K562 (cell line): ENCODE data around the gene SRP54. TPM values are rescaled to one million over a fixed set of nuclear protein-coding genes. Genes with fewer than 3 reads are reported as not detected.

ENCODE experiments used
- CBX3 ChIP-seq, 2 experiments: IDR thresholded peaks; 1 replicate in 1 of 2; 2 replicates in 1 of 2; pipeline ENCODE4 v1.6.1; 2012; ENCODE audit warnings: inconsistent platforms in 2 of 2, low read length in 2 of 2, borderline replicate concordance in 1 of 2, control low read depth in 1 of 2
- DDX20 ChIP-seq: fragments of 450-650 bp; IDR thresholded peaks from 2 replicates; pipeline ENCODE4 v1.6.1; 2016; ENCODE audit warnings: missing genetic modification characterization, low read depth, mild to moderate bottlenecking, missing compliant biosample characterization, moderate library complexity
- FOS ChIP-seq: IDR thresholded peaks from 3 replicates; pipeline ENCODE4 v1.6.1; 2011; ENCODE audit not compliant: insufficient read length; ENCODE audit errors: extremely low read depth
- GTF2E2 ChIP-seq: fragments of 200-800 bp; sonication (Bioruptor generic); IDR thresholded peaks from 2 replicates; pipeline ENCODE4 v1.6.1; 2016; ENCODE audit warnings: missing genetic modification characterization, missing compliant biosample characterization
- HMG20A ChIP-seq: fragments of 450-650 bp; formaldehyde crosslinking; conservative IDR thresholded peaks from 2 replicates; pipeline ENCODE4 v1.4.0; 2020; ENCODE audit warnings: mild to moderate bottlenecking, mixed read lengths
- HOXB6 ChIP-seq: fragments of 250-450 bp; sonication (Bioruptor Pico); IDR thresholded peaks from 2 replicates; pipeline ENCODE4 v1.5.1; 2022; ENCODE audit warnings: mild to moderate bottlenecking, borderline replicate concordance
- IFI16 ChIP-seq: fragments of 250-450 bp; sonication (Bioruptor Pico); IDR thresholded peaks from 2 replicates; pipeline ENCODE4 v2.1.2; 2022; ENCODE audit warnings: mild to moderate bottlenecking, inconsistent platforms
- KHSRP ChIP-seq: fragments of 450-650 bp; IDR thresholded peaks from 2 replicates; pipeline ENCODE4 v1.6.1; 2017
- KLF13 ChIP-seq: fragments of 450-650 bp; IDR thresholded peaks from 2 replicates; pipeline ENCODE4 v1.6.1; 2016; ENCODE audit warnings: missing genetic modification characterization, low read depth, mild to moderate bottlenecking, missing compliant biosample characterization, moderate library complexity, borderline replicate concordance
- MAFK ChIP-seq: IDR thresholded peaks from 2 replicates; pipeline ENCODE4 v1.6.1; 2011; ENCODE audit warnings: low read length, improper control_type of control experiment
- MCM3 ChIP-seq: fragments of 450-650 bp; IDR thresholded peaks from 2 replicates; pipeline ENCODE4 v1.6.1; 2016
- MTA2 ChIP-seq: fragments of 450-650 bp; IDR thresholded peaks from 2 replicates; pipeline ENCODE4 v1.6.1; 2016; ENCODE audit warnings: low read depth
- NCOA1 ChIP-seq: fragments of 450-650 bp; IDR thresholded peaks from 2 replicates; pipeline ENCODE4 v1.6.1; 2016; ENCODE audit warnings: low read depth
- NFIC ChIP-seq: fragments of 450-650 bp; IDR thresholded peaks from 2 replicates; pipeline ENCODE4 v1.6.1; 2017; ENCODE audit warnings: mild to moderate bottlenecking, inconsistent platforms
- PHF20 ChIP-seq: fragments of 450-650 bp; IDR thresholded peaks from 2 replicates; pipeline ENCODE4 v1.6.1; 2018; ENCODE audit not compliant: partially characterized antibody
- POLR2G ChIP-seq: fragments of 200-400 bp; formaldehyde crosslinking; IDR thresholded peaks from 2 replicates; pipeline ENCODE4 v1.6.1; 2017; ENCODE audit warnings: low read depth, mild to moderate bottlenecking, antibody characterized with exemption, low read length, moderate library complexity
- PTBP1 ChIP-seq: fragments of 200-400 bp; formaldehyde crosslinking; IDR thresholded peaks from 2 replicates; pipeline ENCODE4 v1.6.1; 2017; ENCODE audit warnings: low read depth, low read length
- RBM39 ChIP-seq: fragments of 200-400 bp; formaldehyde crosslinking; optimal IDR thresholded peaks from 2 replicates; pipeline ENCODE3; 2018; ENCODE audit warnings: low read depth, low read length
- SMARCC2 ChIP-seq: fragments of 450-650 bp; IDR thresholded peaks from 2 replicates; pipeline ENCODE4 v1.6.1; 2017; ENCODE audit warnings: antibody characterized with exemption, moderate library complexity, mild to moderate bottlenecking, low read depth
- SNIP1 ChIP-seq: fragments of 450-650 bp; IDR thresholded peaks from 2 replicates; pipeline ENCODE4 v1.7.1; 2017; ENCODE audit warnings: low read depth, mild to moderate bottlenecking
- ZNF121 ChIP-seq: sonication (generic); formaldehyde crosslinking; conservative IDR thresholded peaks from 2 replicates; pipeline ENCODE4 v1.8.0; 2022; ENCODE audit warnings: missing genetic modification reagents
- ZNF23 ChIP-seq: fragments of 250-450 bp; sonication (Bioruptor Pico); IDR thresholded peaks from 2 replicates; pipeline ENCODE4 v1.4.0; 2020; ENCODE audit warnings: mild to moderate bottlenecking
- polyA plus RNA-seq, 8 experiments: library from polyadenylated mRNA; depleted of rRNA in 4 of 8; stranded (reverse) in 5 of 8; unstranded in 3 of 8; fragments of >200 nt; fragmentation: Nextera tagmentation in 2 of 8; fragmentation: Illumina TruSeq in 1 of 8; extraction: Ambion mirVana in 2 of 8; extraction: Trizol in 1 of 8; gene quantifications; 2 replicates each; pipeline versions ENCODE4 v1.2.1 to v1.2.3, GENCODE V29; 2011 to 2014; ENCODE audit warnings: inconsistent platforms in 1 of 8, missing spikeins in 1 of 8
- total RNA-seq, 7 experiments: library from RNA; depleted of rRNA in 6 of 7; stranded (reverse); fragments of >200 nt in 6 of 7; fragmentation: Illumina TruSeq in 2 of 7; extraction: Trizol in 2 of 7; gene quantifications; 2 replicates each; pipeline versions ENCODE4 v1.2.1 to v1.2.3, GENCODE V29; 2011 to 2021; ENCODE audit warnings: low replicate concordance in 1 of 7
- TF ChIP-seq, protein P1 (sequence below): sonication (generic); formaldehyde crosslinking; IDR thresholded peaks from 2 replicates; pipeline ENCODE4 v1.8.0; 2022; ENCODE audit warnings: mild to moderate bottlenecking, low read depth, missing genetic modification reagents
- TF ChIP-seq, protein P2 (sequence below): sonication (generic); formaldehyde crosslinking; IDR thresholded peaks from 2 replicates; pipeline ENCODE4 v1.8.1; 2023; ENCODE audit warnings: mild to moderate bottlenecking, missing genetic modification reagents, moderate library complexity
- TF ChIP-seq, protein P3 (sequence below): fragments of 250-450 bp; sonication (Bioruptor Pico); IDR thresholded peaks from 2 replicates; pipeline ENCODE4 v1.5.1; 2021; ENCODE audit warnings: mild to moderate bottlenecking

SRP54 gene
- total and polyA plus RNA-seq, 9 of the 15 experiments (the other 6 are each of a cell fraction or from before 2014, with no cell fraction given) = 28.6 to 69.8 (median 51.7) TPM

DNA sequence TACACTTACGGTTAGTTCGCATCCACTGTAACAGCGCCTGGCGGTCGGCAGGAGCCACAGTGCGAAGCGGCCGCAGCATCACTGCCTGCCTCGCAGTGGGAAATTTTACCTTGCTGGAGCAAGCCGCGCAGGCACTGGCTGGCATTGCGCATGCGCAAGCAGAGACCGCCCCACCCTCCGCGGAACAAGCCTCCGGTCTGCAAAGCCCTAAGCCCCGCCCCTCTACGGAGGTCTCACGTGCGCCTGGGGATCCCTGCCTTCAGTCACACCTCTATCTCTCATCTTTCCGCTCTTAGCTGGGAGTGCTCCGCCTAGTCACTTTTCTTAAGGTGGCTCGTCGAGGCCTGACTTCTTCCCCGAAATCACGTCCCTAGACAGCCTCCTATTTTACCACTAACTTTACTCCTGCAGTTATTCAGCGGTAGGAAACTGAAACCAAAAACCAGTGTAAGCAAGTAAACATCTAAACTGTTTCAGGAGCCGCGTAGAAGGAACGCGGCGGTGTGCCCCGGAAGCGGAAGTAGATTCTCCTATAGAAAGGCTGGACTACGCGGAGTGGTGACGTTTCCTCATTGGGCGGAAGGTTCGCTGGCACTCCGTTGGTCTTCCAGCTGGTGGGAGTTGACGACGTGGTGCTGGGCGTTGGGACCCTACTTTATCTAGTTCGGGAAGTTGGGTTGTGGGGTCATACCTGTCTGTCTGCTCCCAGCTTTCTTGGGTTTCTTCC, at the start of gene SRP54 (continued):
- TF ChIP-seq MAFK = no peak
- no peak for TF ChIP-seq HOXB6 (CRISPR knock-in tag)
- no peak for TF ChIP-seq NCOA1
- TF ChIP-seq, protein P1, sequence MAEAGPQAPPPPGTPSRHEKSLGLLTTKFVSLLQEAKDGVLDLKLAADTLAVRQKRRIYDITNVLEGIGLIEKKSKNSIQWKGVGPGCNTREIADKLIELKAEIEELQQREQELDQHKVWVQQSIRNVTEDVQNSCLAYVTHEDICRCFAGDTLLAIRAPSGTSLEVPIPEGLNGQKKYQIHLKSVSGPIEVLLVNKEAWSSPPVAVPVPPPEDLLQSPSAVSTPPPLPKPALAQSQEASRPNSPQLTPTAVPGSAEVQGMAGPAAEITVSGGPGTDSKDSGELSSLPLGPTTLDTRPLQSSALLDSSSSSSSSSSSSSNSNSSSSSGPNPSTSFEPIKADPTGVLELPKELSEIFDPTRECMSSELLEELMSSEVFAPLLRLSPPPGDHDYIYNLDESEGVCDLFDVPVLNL (CRISPR knock-in tag) = 0 out of 2 replicates have a peak, but pooled peaks have one; percentile 60
- TF ChIP-seq KHSRP = no peak
- TF ChIP-seq, protein P2, sequence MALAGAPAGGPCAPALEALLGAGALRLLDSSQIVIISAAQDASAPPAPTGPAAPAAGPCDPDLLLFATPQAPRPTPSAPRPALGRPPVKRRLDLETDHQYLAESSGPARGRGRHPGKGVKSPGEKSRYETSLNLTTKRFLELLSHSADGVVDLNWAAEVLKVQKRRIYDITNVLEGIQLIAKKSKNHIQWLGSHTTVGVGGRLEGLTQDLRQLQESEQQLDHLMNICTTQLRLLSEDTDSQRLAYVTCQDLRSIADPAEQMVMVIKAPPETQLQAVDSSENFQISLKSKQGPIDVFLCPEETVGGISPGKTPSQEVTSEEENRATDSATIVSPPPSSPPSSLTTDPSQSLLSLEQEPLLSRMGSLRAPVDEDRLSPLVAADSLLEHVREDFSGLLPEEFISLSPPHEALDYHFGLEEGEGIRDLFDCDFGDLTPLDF (CRISPR knock-in tag) = no peak
- no peak for TF ChIP-seq DDX20 (tag)
- TF ChIP-seq, protein P3, sequence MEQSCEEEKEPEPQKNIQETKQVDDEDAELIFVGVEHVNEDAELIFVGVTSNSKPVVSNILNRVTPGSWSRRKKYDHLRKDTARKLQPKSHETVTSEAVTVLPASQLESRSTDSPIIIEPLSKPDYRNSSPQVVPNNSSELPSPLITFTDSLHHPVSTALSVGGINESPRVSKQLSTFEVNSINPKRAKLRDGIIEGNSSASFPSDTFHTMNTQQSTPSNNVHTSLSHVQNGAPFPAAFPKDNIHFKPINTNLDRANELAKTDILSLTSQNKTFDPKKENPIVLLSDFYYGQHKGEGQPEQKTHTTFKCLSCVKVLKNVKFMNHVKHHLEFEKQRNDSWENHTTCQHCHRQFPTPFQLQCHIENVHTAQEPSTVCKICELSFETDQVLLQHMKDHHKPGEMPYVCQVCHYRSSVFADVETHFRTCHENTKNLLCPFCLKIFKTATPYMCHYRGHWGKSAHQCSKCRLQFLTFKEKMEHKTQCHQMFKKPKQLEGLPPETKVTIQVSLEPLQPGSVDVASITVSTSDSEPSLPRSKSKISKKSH (CRISPR knock-in tag) = no peak
- no peak; the same call in 1 of the 2 replicates for TF ChIP-seq NFIC
- peak; percentile 86 for TF ChIP-seq POLR2G
- TF ChIP-seq SNIP1 = no peak
- TF ChIP-seq PHF20 = peak; percentile 55
- no peak for TF ChIP-seq ZNF23 (CRISPR knock-in tag)
- no peak for TF ChIP-seq MCM3
- TF ChIP-seq SMARCC2 = no peak
- TF ChIP-seq FOS = no peak
- TF ChIP-seq HMG20A (CRISPR knock-in tag) = no peak
- TF ChIP-seq ZNF121 (CRISPR knock-in tag) = no peak
- no peak for TF ChIP-seq CBX3 (IDR thresholded peaks at IDR 0.05; ENCODE audit: borderline replicate concordance in 1 of 2, low read length in 2 of 2)
- TF ChIP-seq RBM39 = no peak
- peak; percentile 28; the same call in 1 of the 2 replicates for TF ChIP-seq MTA2
- TF ChIP-seq GTF2E2 = peak; percentile 83; the same call in 1 of the 2 replicates
- no peak for TF ChIP-seq IFI16 (CRISPR knock-in tag)
- 0 out of 2 replicates have a peak, but pooled peaks have one; percentile 20 for TF ChIP-seq KLF13 (tag)
- no peak for TF ChIP-seq PTBP1
